H1 (cell line): Measurements from ENCODE around the gene LSM14B. TPM values are rescaled to one million over a fixed set of nuclear protein-coding genes. Genes with fewer than 3 reads are reported as not detected.

ENCODE experiments used
- CTCF ChIA-PET: fragments of 300-600 bp; sonication (Branson Sonifier 250); formaldehyde crosslinking; loops from one replicate; lab custom pipeline; 2021; ENCODE audit not compliant: partially characterized antibody; lab: Charles Lee
- POLR2A ChIA-PET: fragments of 300-600 bp; sonication (Branson Sonifier 250); formaldehyde crosslinking; loops from one replicate; lab custom pipeline; 2021; ENCODE audit warnings: inconsistent platforms; ENCODE audit not compliant: partially characterized antibody; lab: Charles Lee
- DNase-seq, 2 experiments: peaks; one replicate each; pipeline versions ENCODE4 v3.0.0 to v3.0.0-alpha.2; 2010 to 2022; ENCODE audit warnings: low spot score in 2 of 2, low read depth in 1 of 2, mixed read lengths in 1 of 2
- FAIRE-seq: peaks from 2 replicates; lab custom pipeline; 2011; peaks lifted over from hg19 to GRCh38; lab: Jason Lieb, UNC
- H2AFZ ChIP-seq: 2 replicates; pipeline ENCODE4 v1.8.1; 2012; ENCODE audit warnings: low read length, inconsistent platforms
- H2AK5ac ChIP-seq: 2 replicates; pipeline ENCODE4 v1.6.1; 2013; ENCODE audit warnings: low read depth, low read length
- H2BK120ac ChIP-seq: replicated peaks from 2 replicates; pipeline ENCODE3; 2013; ENCODE audit warnings: low read depth, low read length, inconsistent platforms
- H2BK12ac ChIP-seq: 2 replicates; pipeline ENCODE4 v1.6.1; 2013; ENCODE audit warnings: low read depth, low read length
- H2BK15ac ChIP-seq: 2 replicates; pipeline ENCODE4 v1.6.1; 2013; ENCODE audit warnings: low read length
- H2BK20ac ChIP-seq: 2 replicates; pipeline ENCODE4 v1.6.1; 2013; ENCODE audit warnings: low read length
- H2BK5ac ChIP-seq: 2 replicates; pipeline ENCODE4 v1.6.1; 2013; ENCODE audit warnings: low read depth, low read length
- H3K14ac ChIP-seq: 2 replicates; pipeline ENCODE4 v1.6.1; 2013; ENCODE audit warnings: inconsistent platforms; ENCODE audit not compliant: insufficient read length
- H3K18ac ChIP-seq: 2 replicates; pipeline ENCODE4 v1.6.1; 2013; ENCODE audit warnings: low read length; ENCODE audit errors: extremely low read depth
- H3K23ac ChIP-seq: 2 replicates; pipeline ENCODE4 v1.6.1; 2013; ENCODE audit warnings: inconsistent platforms; ENCODE audit not compliant: insufficient read length
- H3K23me2 ChIP-seq: 2 replicates; pipeline ENCODE4 v1.6.1; 2013; ENCODE audit warnings: low read depth, low read length
- H3K27ac ChIP-seq: 2 replicates; pipeline ENCODE4 v1.6.1; 2011; ENCODE audit warnings: low read depth, low read length, inconsistent platforms
- H3K27me3 ChIP-seq, 4 experiments: replicated peaks in 1 of 4; 1 replicate in 1 of 4; 2 replicates in 3 of 4; pipeline versions ENCODE4 v1.6.1 to v1.8.1; 2011 to 2013; ENCODE audit warnings: low read length in 3 of 4, mild to moderate bottlenecking in 3 of 4, inconsistent platforms in 2 of 4, mixed read lengths in 2 of 4, moderate library complexity in 1 of 4; ENCODE audit not compliant: control insufficient read depth in 3 of 4, insufficient read depth in 3 of 4; ENCODE audit errors: extremely low read depth in 1 of 4
- H3K36me3 ChIP-seq, 4 experiments: 2 replicates each; pipeline versions ENCODE4 v1.6.1 to v1.8.1; 2011 to 2013; ENCODE audit warnings: mild to moderate bottlenecking in 4 of 4, low read length in 3 of 4, moderate library complexity in 2 of 4, control low read depth in 1 of 4, inconsistent platforms in 1 of 4; ENCODE audit not compliant: insufficient read depth in 4 of 4, control insufficient read depth in 2 of 4
- H3K4ac ChIP-seq: replicated peaks from 2 replicates; pipeline ENCODE3; 2013; ENCODE audit warnings: low read length, low read depth, mixed read lengths, inconsistent platforms; ENCODE audit not compliant: insufficient read length
- H3K4me1 ChIP-seq, 4 experiments: replicated peaks in 1 of 4; 1 replicate in 1 of 4; 2 replicates in 3 of 4; pipeline versions ENCODE4 v1.6.1 to v1.8.1; 2011 to 2013; ENCODE audit warnings: low read length in 3 of 4, inconsistent platforms in 2 of 4, mixed read lengths in 1 of 4; ENCODE audit not compliant: insufficient read depth in 4 of 4, control insufficient read depth in 3 of 4
- H3K4me2 ChIP-seq, 2 experiments: 2 replicates each; pipeline versions ENCODE4 v1.6.1 to v1.8.1; 2011 to 2013; ENCODE audit warnings: low read depth in 2 of 2, low read length in 2 of 2, control low read depth in 1 of 2, inconsistent platforms in 1 of 2, mild to moderate bottlenecking in 1 of 2; ENCODE audit not compliant: insufficient read depth in 1 of 2
- H3K4me3 ChIP-seq, 4 experiments: fragments of 200-600, 300-600 bp in 1 of 4; sonication (generic), shearing (Covaris generic), sonication (Bioruptor Twin) in 1 of 4; 2 replicates each; pipeline versions ENCODE4 v1.5.1 to v1.8.1; 2011 to 2016; ENCODE audit warnings: low read length in 4 of 4, low read depth in 3 of 4, control low read depth in 2 of 4, inconsistent platforms in 2 of 4, mild to moderate bottlenecking in 2 of 4, mixed read lengths in 1 of 4, moderate library complexity in 1 of 4; ENCODE audit not compliant: insufficient read depth in 2 of 4; ENCODE audit errors: extremely low read depth in 1 of 4
- H3K56ac ChIP-seq: replicated peaks from 2 replicates; pipeline ENCODE3; 2013; ENCODE audit warnings: low read depth, mild to moderate bottlenecking, mixed read lengths, low read length, inconsistent platforms; ENCODE audit not compliant: insufficient read length
- H3K79me1 ChIP-seq: 2 replicates; pipeline ENCODE4 v1.6.1; 2013; ENCODE audit warnings: low read depth, low read length, control low read depth
- H3K79me2 ChIP-seq, 2 experiments: 2 replicates each; pipeline versions ENCODE4 v1.6.1 to v1.8.1; 2012 to 2013; ENCODE audit warnings: low read length in 2 of 2, mild to moderate bottlenecking in 2 of 2, inconsistent platforms in 1 of 2; ENCODE audit not compliant: insufficient read depth in 2 of 2, control insufficient read depth in 1 of 2
- H3K9ac ChIP-seq, 4 experiments: replicated peaks in 1 of 4; 1 replicate in 1 of 4; 2 replicates in 3 of 4; pipeline versions ENCODE4 v1.6.1 to v1.8.1; 2011 to 2013; ENCODE audit warnings: low read depth in 3 of 4, low read length in 3 of 4, control low read depth in 2 of 4, mild to moderate bottlenecking in 2 of 4, moderate library complexity in 2 of 4, inconsistent platforms in 1 of 4; ENCODE audit errors: extremely low read depth in 1 of 4
- H3K9me3 ChIP-seq, 2 experiments: 2 replicates each; pipeline versions ENCODE4 v1.6.1 to v1.8.1; 2012 to 2013; ENCODE audit warnings: mild to moderate bottlenecking in 2 of 2, moderate library complexity in 2 of 2, control low read depth in 1 of 2, inconsistent platforms in 1 of 2, low read depth in 1 of 2, low read length in 1 of 2, mixed read lengths in 1 of 2; ENCODE audit not compliant: insufficient read depth in 2 of 2
- H4K20me1 ChIP-seq, 2 experiments: replicated peaks in 1 of 2; 2 replicates each; pipeline versions ENCODE3 to v1.8.1; 2011 to 2013; ENCODE audit warnings: inconsistent platforms in 2 of 2, low read length in 2 of 2, mild to moderate bottlenecking in 1 of 2; ENCODE audit not compliant: insufficient read depth in 2 of 2, control insufficient read depth in 1 of 2
- H4K5ac ChIP-seq: 2 replicates; pipeline ENCODE4 v1.6.1; 2013; ENCODE audit warnings: low read length, low read depth, mixed read lengths, inconsistent platforms; ENCODE audit not compliant: insufficient read length
- H4K8ac ChIP-seq: 2 replicates; pipeline ENCODE4 v1.8.0; 2013; ENCODE audit warnings: mild to moderate bottlenecking, moderate library complexity, low read length, inconsistent platforms; ENCODE audit not compliant: insufficient read depth; ENCODE audit errors: extremely low read depth
- H4K91ac ChIP-seq: replicated peaks from 2 replicates; pipeline ENCODE3; 2013; ENCODE audit warnings: low read length, mixed read lengths, inconsistent platforms; ENCODE audit not compliant: insufficient read length
- CHD2 ChIP-seq: IDR thresholded peaks from 2 replicates; pipeline ENCODE4 v1.6.1; 2012; ENCODE audit warnings: low read length, improper control_type of control experiment
- PHF8 ChIP-seq: fragments of 200-600 bp; sonication (generic); conservative IDR thresholded peaks from 2 replicates; pipeline ENCODE4 v1.7.1; 2012; ENCODE audit warnings: low read depth, mild to moderate bottlenecking, inconsistent platforms, low read length, moderate library complexity
- TEAD4 ChIP-seq: IDR thresholded peaks from 2 replicates; pipeline ENCODE4 v1.6.1; 2012; ENCODE audit warnings: low read depth, low read length, inconsistent platforms, mixed read lengths
- WGBS, 2 experiments: shearing (Covaris generic) in 1 of 2; methylation state at CpG; one replicate each; pipeline versions ENCODE4 v1.1.6 to v1.1.7; 2013 to 2015; ENCODE audit warnings: low lambda C conversion rate in 2 of 2, mixed read lengths in 2 of 2, inconsistent platforms in 1 of 2, low coverage in 1 of 2, missing lambda C conversion rate in 1 of 2; ENCODE audit not compliant: insufficient replicate concordance in 2 of 2, insufficient coverage in 1 of 2, insufficient read length in 1 of 2; ENCODE audit errors: extremely low coverage in 1 of 2, missing lambda C conversion rate in 1 of 2; 5-methylcytosine and 5-hydroxymethylcytosine counted together
- polyA plus RNA-seq, 7 experiments: library from polyadenylated mRNA; depleted of rRNA in 3 of 7; stranded (reverse) in 5 of 7; unstranded in 2 of 7; fragments of >200 nt in 5 of 7; fragments of 200-250 nt in 2 of 7; gene quantifications; 1 replicate in 5 of 7; 2 replicates in 1 of 7; 4 replicates in 1 of 7; pipeline versions ENCODE4 v1.2.1 to v1.2.3, GENCODE V29; 2011 to 2013; ENCODE audit warnings: missing spikeins in 2 of 7, mixed read lengths in 2 of 7
- total RNA-seq: library from RNA; stranded (reverse); fragmentation: NEBNext Ultra II Directional; extraction: Animal tissue kit (Norgen Biotek cat#: 25700); gene quantifications from 2 replicates; pipeline ENCODE4 v1.2.1, GENCODE V29; 2021

LSM14B gene
- total and polyA plus RNA-seq, 2 of the 8 experiments (the other 6 are each of a cell fraction or from before 2014, with no cell fraction given): 58.3 to 65.6 TPM

DNA sequence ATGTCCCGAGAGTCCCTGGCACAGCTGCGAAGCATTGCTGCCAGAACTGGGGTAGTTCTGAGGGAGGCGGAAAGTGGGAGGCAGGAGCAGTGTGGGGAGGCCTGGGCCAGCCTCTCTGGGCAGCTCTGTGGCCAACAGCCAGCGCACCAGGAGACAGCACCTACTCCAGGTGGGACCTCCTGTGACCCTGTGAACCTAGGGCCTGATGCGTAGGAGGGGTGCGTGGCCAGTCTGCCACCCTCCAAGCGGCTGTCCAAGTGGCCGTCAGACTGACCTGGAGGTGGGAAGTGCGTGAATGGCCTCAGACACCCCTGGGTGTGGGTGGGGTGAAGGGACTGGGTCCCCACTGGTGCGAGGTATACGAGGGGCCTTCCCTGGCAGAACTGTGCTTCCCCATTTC lies 36.8 kb downstream of the LSM14B start:
- CTCF ChIA-PET: no interaction called here
- H3K4ac ChIP-seq: no peak overlapping the region
- peaks cover 16% of the 10 kb centered on the region for H3K79me1 ChIP-seq
- H3K56ac ChIP-seq: no peak overlapping the region
- no peak overlapping the region for H2AFZ ChIP-seq
- no peak overlapping the region for H2BK20ac ChIP-seq
- TF ChIP-seq TEAD4: no peak
- no peak for TF ChIP-seq CHD2
- TF ChIP-seq PHF8: no peak
- POLR2A ChIA-PET: interaction anchor here (1.9 kb wide), 1 partner anchor 12 kb away, joined by 5 read pairs; no protein-coding TSS in a partner anchor
- H3K9ac ChIP-seq: no peak overlapping the region
- H3K14ac ChIP-seq: no peak overlapping the region
- peaks cover 5 to 25% (median 15%) of the 10 kb centered on the region in 4 experiments for H3K36me3 ChIP-seq
- peaks cover 0 to 16% (median 8%) of the 10 kb centered on the region in 4 experiments; a peak in 6 of 7 replicates for H3K4me1 ChIP-seq
- no peak overlapping the region for H4K5ac ChIP-seq
- 91% methylated on average over 11 of the region's 11 CpGs; no CpG with 5 or more reads in 1 of the 2 experiments for WGBS, 2 experiments
- peak overlapping the region; percentile 68 for H4K8ac ChIP-seq
- H3K27ac ChIP-seq: no peak overlapping the region
- FAIRE-seq (no peak), DNase-seq (no peak)
- H3K9me3 ChIP-seq: no peaks in the 10 kb centered on the region
- H4K20me1 ChIP-seq: peaks cover 22 to 55% of the 10 kb centered on the region in 2 experiments
- H4K91ac ChIP-seq: no peak overlapping the region
- no peak overlapping the region for H3K18ac ChIP-seq
- H3K23me2 ChIP-seq: no peaks in the 10 kb centered on the region
- no peak overlapping the region for H3K4me2 ChIP-seq
- H2BK12ac ChIP-seq: no peak overlapping the region
- H2BK15ac ChIP-seq: no peak overlapping the region
- no peak overlapping the region for H2BK5ac ChIP-seq
- H3K4me3 ChIP-seq: no peak overlapping the region
- peaks cover 5 to 58% of the 10 kb centered on the region in 2 experiments; a peak in 3 of 4 replicates for H3K79me2 ChIP-seq
- no peak overlapping the region for H3K23ac ChIP-seq
- H2BK120ac ChIP-seq: no peak overlapping the region
- no peaks in the 10 kb centered on the region for H3K27me3 ChIP-seq
- no peak overlapping the region for H2AK5ac ChIP-seq
